ENCODE data around the gene BCL2L11.

The BCL2L11 gene

GRCh38 chr2:111198701-111199100, 78.0 kb downstream of the BCL2L11 start:
- no peak for DNase-seq

- no peak for DNase-seq
Measured at GRCh38 chr2:111199840-111200239, 79.1 kb downstream of the BCL2L11 start.

- DNase-seq, result peak; percentile 89
Measured at GRCh38 chr2:111200333-111200881, 79.7 kb downstream of the BCL2L11 start.

GRCh38 chr2:111201214-111201613, 80.5 kb downstream of the BCL2L11 start:
- no peak for DNase-seq

- no peak for DNase-seq
Measured at GRCh38 chr2:111202266-111203040, 81.7 kb downstream of the BCL2L11 start.

GRCh38 chr2:111204706-111205105, 84.0 kb downstream of the BCL2L11 start:
- DNase-seq, result no peak

GRCh38 chr2:111205774-111206173, 85.1 kb downstream of the BCL2L11 start:
- DNase-seq, result peak; percentile 48

GRCh38 chr2:111207851-111208250, 87.1 kb downstream of the BCL2L11 start:
- DNase-seq, result no peak

- no peak for DNase-seq
Measured at GRCh38 chr2:111208639-111209038, 87.9 kb downstream of the BCL2L11 start.

GRCh38 chr2:111209045-111209514, 88.4 kb downstream of the BCL2L11 start:
- DNase-seq, result no peak

GRCh38 chr2:111210036-111210435, 89.3 kb downstream of the BCL2L11 start:
- DNase-seq, result no peak

GRCh38 chr2:111213877-111214276, 93.2 kb downstream of the BCL2L11 start:
- DNase-seq, result no peak

- DNase-seq, result no peak
Measured at GRCh38 chr2:111216811-111217652, 96.3 kb downstream of the BCL2L11 start.

All from NCI-H69 (cell line).